Progenitor cell of endocrine pancreas (in vitro differentiated cells): Measurements from ENCODE around the gene DEFB129. TPM values are rescaled to one million over a fixed set of nuclear protein-coding genes. Genes with fewer than 3 reads are reported as not detected.
"Not testable (repeated sequence)": the region's sequence is repeated elsewhere in the genome, so short reads cannot be mapped to it uniquely, and the experiment has no call there.

Experiments
- DNase-seq: peaks from one replicate; pipeline ENCODE4 v3.0.0; 2021; ENCODE audit warnings: low spot score; ENCODE audit not compliant: unreplicated experiment
- H3K27ac Mint-ChIP-seq: 2 replicates; pipeline ENCODE4 v1.8.0; 2021; ENCODE audit warnings: mild to moderate bottlenecking, moderate library complexity, mixed read lengths
- H3K27me3 Mint-ChIP-seq: 2 replicates; pipeline ENCODE4 v1.8.0; 2021; ENCODE audit warnings: mixed read lengths
- H3K36me3 Mint-ChIP-seq: 2 replicates; pipeline ENCODE4 v1.8.0; 2022; ENCODE audit warnings: mixed read lengths; ENCODE audit not compliant: insufficient read depth
- H3K4me1 Mint-ChIP-seq: 2 replicates; pipeline ENCODE4 v1.8.0; 2021; ENCODE audit warnings: low read depth, mixed read lengths
- H3K4me3 Mint-ChIP-seq: 2 replicates; pipeline ENCODE4 v1.8.0; 2021; ENCODE audit warnings: low read depth, mild to moderate bottlenecking, moderate library complexity, mixed read lengths
- H3K9me3 Mint-ChIP-seq: 2 replicates; pipeline ENCODE4 v1.8.0; 2021; ENCODE audit warnings: low read depth, mixed read lengths
- total RNA-seq: library from RNA; stranded (reverse); gene quantifications from 2 replicates; pipeline ENCODE4 v1.2.1, GENCODE V29; 2021
- TF ChIP-seq, protein P1 (sequence below): fragments of 200-600 bp; sonication (generic); IDR thresholded peaks from one replicate; pipeline ENCODE4 v1.5.0; 2021; ENCODE audit warnings: antibody characterized with exemption, mild to moderate bottlenecking; ENCODE audit not compliant: unreplicated experiment

The DEFB129 gene
- total RNA-seq, 1 donor from 2014 or later, result not detected

GRCh38 chr20:199996-200395, 27.1 kb upstream of the DEFB129 start:
- peaks cover 5% of the 10 kb centered on the region for H3K27me3 Mint-ChIP-seq
- H3K27ac Mint-ChIP-seq, result no peak overlapping the region
- no peak for DNase-seq
- H3K36me3 Mint-ChIP-seq, result no peaks in the 10 kb centered on the region
- H3K4me1 Mint-ChIP-seq, result peaks cover 2% of the 10 kb centered on the region
- H3K9me3 Mint-ChIP-seq, result no peaks in the 10 kb centered on the region
- H3K4me3 Mint-ChIP-seq, result no peak overlapping the region
- TF ChIP-seq, protein P1, sequence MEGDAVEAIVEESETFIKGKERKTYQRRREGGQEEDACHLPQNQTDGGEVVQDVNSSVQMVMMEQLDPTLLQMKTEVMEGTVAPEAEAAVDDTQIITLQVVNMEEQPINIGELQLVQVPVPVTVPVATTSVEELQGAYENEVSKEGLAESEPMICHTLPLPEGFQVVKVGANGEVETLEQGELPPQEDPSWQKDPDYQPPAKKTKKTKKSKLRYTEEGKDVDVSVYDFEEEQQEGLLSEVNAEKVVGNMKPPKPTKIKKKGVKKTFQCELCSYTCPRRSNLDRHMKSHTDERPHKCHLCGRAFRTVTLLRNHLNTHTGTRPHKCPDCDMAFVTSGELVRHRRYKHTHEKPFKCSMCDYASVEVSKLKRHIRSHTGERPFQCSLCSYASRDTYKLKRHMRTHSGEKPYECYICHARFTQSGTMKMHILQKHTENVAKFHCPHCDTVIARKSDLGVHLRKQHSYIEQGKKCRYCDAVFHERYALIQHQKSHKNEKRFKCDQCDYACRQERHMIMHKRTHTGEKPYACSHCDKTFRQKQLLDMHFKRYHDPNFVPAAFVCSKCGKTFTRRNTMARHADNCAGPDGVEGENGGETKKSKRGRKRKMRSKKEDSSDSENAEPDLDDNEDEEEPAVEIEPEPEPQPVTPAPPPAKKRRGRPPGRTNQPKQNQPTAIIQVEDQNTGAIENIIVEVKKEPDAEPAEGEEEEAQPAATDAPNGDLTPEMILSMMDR, result no peak

GRCh38 chr20:203630-204029, 23.4 kb upstream of the DEFB129 start:
- H3K27ac Mint-ChIP-seq, H3K4me3 Mint-ChIP-seq, H3K9me3 Mint-ChIP-seq, H3K36me3 Mint-ChIP-seq, DNase-seq, H3K4me1 Mint-ChIP-seq: not testable (repeated sequence)
- H3K27me3 Mint-ChIP-seq, result peaks cover 12% of the 10 kb centered on the region

GRCh38 chr20:208942-209566, 18.0 kb upstream of the DEFB129 start:
- H3K27me3 Mint-ChIP-seq, result peaks cover 41% of the 10 kb centered on the region
- no peak for DNase-seq

DNA sequence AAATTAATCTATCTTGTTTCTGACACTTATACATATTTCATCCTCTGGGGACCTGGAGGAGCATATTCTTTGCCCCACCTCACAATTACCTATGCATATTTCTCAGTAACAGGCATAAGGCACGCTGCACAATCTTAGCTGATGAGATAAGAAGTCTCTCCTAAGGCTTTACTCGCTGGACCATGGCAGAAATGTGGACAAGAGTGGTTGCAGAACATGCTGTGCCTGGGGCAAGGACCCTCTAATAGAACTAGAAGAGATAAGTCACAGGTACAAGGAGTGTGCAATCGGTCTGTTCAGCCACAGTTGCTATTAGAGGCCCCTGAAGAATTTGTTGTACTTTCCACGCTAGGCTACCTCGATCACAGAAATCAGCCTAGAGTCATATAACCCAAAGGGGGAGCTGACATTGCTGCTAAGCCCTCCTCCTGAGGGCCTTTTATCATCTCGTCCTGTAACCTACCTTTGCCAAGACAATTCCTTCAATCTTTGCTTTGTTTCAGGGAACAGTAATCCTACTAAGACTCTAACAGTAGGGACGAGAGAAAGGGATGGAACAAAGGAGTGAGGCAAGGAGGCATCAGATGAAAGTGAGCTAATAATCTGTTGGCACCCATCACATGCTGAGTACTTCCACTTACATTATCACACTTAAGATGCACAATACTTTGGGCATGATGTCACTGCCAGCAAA, 16.1 kb upstream of the DEFB129 start:
- no peaks in the 10 kb centered on the region for H3K9me3 Mint-ChIP-seq
- no peak overlapping the region for H3K4me3 Mint-ChIP-seq
- TF ChIP-seq, protein P1, result no peak
- peaks cover 29% of the 10 kb centered on the region for H3K27me3 Mint-ChIP-seq
- no peak for DNase-seq
- H3K4me1 Mint-ChIP-seq, result no peaks in the 10 kb centered on the region
- no peaks in the 10 kb centered on the region for H3K36me3 Mint-ChIP-seq
- H3K27ac Mint-ChIP-seq, result no peak overlapping the region

More at GRCh38 chr20:208942-209566, 18.0 kb upstream of the DEFB129 start:
- Mint-ChIP-seq H3K9me3 (no peaks in the 10 kb centered on the region), H3K4me3 (no peak overlapping the region), H3K4me1 (peaks cover 2% of the 10 kb centered on the region), H3K27ac (no peak overlapping the region), H3K36me3 (no peaks in the 10 kb centered on the region)
- TF ChIP-seq, protein P1, result peak; percentile 53

GRCh38 chr20:214383-214782, 12.7 kb upstream of the DEFB129 start:
- Mint-ChIP-seq H3K27me3 (peaks cover 42% of the 10 kb centered on the region), H3K4me3 (no peak overlapping the region), H3K27ac (no peak overlapping the region), H3K9me3 (no peaks in the 10 kb centered on the region), H3K36me3 (no peaks in the 10 kb centered on the region), H3K4me1 (no peaks in the 10 kb centered on the region)
- TF ChIP-seq, protein P1, result no peak
- no peak for DNase-seq

DNA sequence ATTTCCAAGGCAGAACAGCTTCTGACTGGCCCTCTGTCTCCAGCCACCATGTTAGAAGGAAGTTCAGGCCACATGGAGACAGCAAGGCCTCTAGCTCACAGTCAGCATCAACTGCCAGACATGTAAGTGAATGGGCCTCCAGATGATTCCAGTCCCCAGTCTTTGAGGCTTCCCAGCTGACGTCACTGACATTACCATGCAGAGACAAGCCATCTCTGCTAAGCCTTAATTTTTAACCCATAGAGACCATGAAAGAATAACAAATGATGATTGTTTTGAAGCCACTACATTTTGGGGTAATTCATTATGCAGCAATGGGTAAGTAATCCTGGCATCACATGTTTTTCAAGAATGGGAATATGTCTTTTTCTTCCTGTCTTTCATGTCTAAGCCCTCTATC, 11.3 kb upstream of the DEFB129 start:
- Mint-ChIP-seq H3K36me3 (no peaks in the 10 kb centered on the region), H3K9me3 (no peaks in the 10 kb centered on the region), H3K4me3 (no peak overlapping the region), H3K4me1 (no peaks in the 10 kb centered on the region), H3K27ac (no peak overlapping the region), H3K27me3 (peaks cover 55% of the 10 kb centered on the region)
- TF ChIP-seq, protein P1, result no peak
- DNase-seq, result no peak
